ENCODE measurements around the gene ZNF423. TPM values are rescaled to one million over a fixed set of nuclear protein-coding genes. Genes with fewer than 3 reads are reported as not detected.

ZNF423 gene
- total RNA-seq, 1 donor from 2014 or later = 10.6 TPM

DNA sequence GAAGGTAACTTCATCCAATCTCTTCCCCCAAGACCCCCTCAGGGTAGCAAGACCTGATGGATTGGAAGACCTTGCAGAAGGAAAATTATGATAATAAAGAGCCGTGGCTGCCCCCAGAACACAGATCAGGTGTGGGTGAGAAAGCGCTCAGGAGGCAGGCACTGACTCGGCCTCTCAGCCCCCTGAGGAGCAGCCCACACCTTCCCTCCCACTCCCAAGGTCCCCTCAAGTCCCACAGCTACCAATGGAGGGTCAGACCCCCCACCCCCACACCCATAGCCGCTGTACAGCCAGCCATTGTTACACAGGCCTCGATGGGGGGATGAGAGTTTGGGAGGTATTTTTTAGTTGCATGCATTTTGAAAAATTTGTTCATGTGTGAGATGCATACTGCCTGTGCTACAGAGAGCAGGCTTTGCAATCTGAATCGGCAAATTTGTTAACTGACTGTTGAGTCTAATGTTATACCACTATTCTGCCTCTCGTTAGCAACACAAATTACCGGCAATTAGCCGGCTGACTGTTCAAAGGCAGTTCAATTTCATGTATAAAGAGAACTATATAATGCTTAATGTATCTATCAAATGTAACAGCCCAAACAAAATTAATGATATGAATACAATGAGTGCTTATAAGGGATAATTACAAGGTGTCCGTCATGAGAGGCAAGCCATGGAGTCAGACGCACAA, 270.6 kb downstream of the ZNF423 start:
- peaks cover 5% of the 10 kb centered on the region for H3K4me1 ChIP-seq (ENCODE audit: insufficient read depth, low read length)
- no peak overlapping the region for H3K9ac ChIP-seq (ENCODE audit: low read length)
- H3K27ac ChIP-seq (ENCODE audit: low read depth, low read length) = no peak overlapping the region
- Mint-ChIP-seq H3K36me3 (ENCODE audit: low read depth, unreplicated experiment) (peaks cover 5% of the 10 kb centered on the region), H3K9me3 (ENCODE audit: unreplicated experiment) (peaks cover 8% of the 10 kb centered on the region), H3K4me1 (ENCODE audit: low read depth, unreplicated experiment) (peaks cover 18% of the 10 kb centered on the region), H3K4me3 (ENCODE audit: unreplicated experiment) (no peak overlapping the region), H3K27me3 (ENCODE audit: low read depth, unreplicated experiment) (no peaks in the 10 kb centered on the region), H3K27ac (ENCODE audit: unreplicated experiment) (no peak overlapping the region)
- DNase-seq (ENCODE audit: low read depth) (no peak), FAIRE-seq (no peak)
- TF ChIP-seq, protein P1, sequence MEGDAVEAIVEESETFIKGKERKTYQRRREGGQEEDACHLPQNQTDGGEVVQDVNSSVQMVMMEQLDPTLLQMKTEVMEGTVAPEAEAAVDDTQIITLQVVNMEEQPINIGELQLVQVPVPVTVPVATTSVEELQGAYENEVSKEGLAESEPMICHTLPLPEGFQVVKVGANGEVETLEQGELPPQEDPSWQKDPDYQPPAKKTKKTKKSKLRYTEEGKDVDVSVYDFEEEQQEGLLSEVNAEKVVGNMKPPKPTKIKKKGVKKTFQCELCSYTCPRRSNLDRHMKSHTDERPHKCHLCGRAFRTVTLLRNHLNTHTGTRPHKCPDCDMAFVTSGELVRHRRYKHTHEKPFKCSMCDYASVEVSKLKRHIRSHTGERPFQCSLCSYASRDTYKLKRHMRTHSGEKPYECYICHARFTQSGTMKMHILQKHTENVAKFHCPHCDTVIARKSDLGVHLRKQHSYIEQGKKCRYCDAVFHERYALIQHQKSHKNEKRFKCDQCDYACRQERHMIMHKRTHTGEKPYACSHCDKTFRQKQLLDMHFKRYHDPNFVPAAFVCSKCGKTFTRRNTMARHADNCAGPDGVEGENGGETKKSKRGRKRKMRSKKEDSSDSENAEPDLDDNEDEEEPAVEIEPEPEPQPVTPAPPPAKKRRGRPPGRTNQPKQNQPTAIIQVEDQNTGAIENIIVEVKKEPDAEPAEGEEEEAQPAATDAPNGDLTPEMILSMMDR (IDR thresholded peaks at IDR 0.05; ENCODE audit: insufficient read depth, low read depth, low read length) = no peak
- TF ChIP-seq EZH2 (IDR thresholded peaks at IDR 0.05; ENCODE audit: insufficient read depth, low read length) = no peak
- no peaks in the 10 kb centered on the region for H4K20me1 ChIP-seq (ENCODE audit: insufficient read depth, low read length)
- no peak overlapping the region for H3K4me3 ChIP-seq (ENCODE audit: insufficient read depth, low read depth, low read length)
- no peak overlapping the region for H3K4me2 ChIP-seq (ENCODE audit: low read length)
- H3K9me3 ChIP-seq (ENCODE audit: insufficient read depth, low read depth, low read length) = peaks cover 3% of the 10 kb centered on the region
- no peak overlapping the region for H2AFZ ChIP-seq (ENCODE audit: low read depth, low read length)
- no peaks in the 10 kb centered on the region for H3K27me3 ChIP-seq (ENCODE audit: insufficient read depth, low read length)
- H3K79me2 ChIP-seq (ENCODE audit: insufficient read depth, low read length) = no peaks in the 10 kb centered on the region
- no peaks in the 10 kb centered on the region for H3K36me3 ChIP-seq (ENCODE audit: insufficient read depth, low read length)

DNA sequence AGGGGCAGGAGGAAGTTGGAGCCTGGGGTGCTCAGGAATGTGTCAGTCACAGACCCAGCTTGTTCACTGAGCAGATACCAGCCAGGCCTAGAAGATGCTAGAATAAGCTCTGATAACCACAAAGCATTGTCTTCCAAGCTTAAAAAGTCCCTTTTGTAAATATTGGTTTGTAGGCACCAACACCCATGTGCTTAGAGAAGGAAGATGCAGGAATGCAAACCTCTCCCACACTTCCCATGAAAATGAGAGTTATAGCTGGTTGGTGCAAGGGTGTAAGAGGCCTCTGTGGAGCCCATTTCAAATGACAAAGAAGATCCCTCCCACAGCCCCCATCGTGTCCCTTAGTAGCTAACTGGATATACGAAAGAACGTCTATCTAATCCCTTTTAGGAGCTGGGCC, 272.0 kb downstream of the ZNF423 start:
- Histone ChIP-seq H3K36me3 (ENCODE audit: insufficient read depth, low read length) (no peaks in the 10 kb centered on the region), H3K9me3 (ENCODE audit: insufficient read depth, low read depth, low read length) (peaks cover 3% of the 10 kb centered on the region), H3K79me2 (ENCODE audit: insufficient read depth, low read length) (no peaks in the 10 kb centered on the region), H3K4me1 (ENCODE audit: insufficient read depth, low read length) (peaks cover 6% of the 10 kb centered on the region), H4K20me1 (ENCODE audit: insufficient read depth, low read length) (no peaks in the 10 kb centered on the region), H3K27ac (ENCODE audit: low read depth, low read length) (no peak overlapping the region), H3K4me2 (ENCODE audit: low read length) (no peak overlapping the region), H2AFZ (ENCODE audit: low read depth, low read length) (no peak overlapping the region), H3K27me3 (ENCODE audit: insufficient read depth, low read length) (no peaks in the 10 kb centered on the region), H3K9ac (ENCODE audit: low read length) (no peak overlapping the region), H3K4me3 (ENCODE audit: insufficient read depth, low read depth, low read length) (no peak overlapping the region)
- H3K27me3 Mint-ChIP-seq (ENCODE audit: low read depth, unreplicated experiment) = no peaks in the 10 kb centered on the region
- peaks cover 18% of the 10 kb centered on the region for H3K4me1 Mint-ChIP-seq (ENCODE audit: low read depth, unreplicated experiment)
- H3K27ac Mint-ChIP-seq (ENCODE audit: unreplicated experiment) = no peak overlapping the region
- H3K4me3 Mint-ChIP-seq (ENCODE audit: unreplicated experiment) = no peak overlapping the region
- H3K36me3 Mint-ChIP-seq (ENCODE audit: low read depth, unreplicated experiment) = peaks cover 4% of the 10 kb centered on the region
- no peak for DNase-seq (ENCODE audit: low read depth)
- peaks cover 4% of the 10 kb centered on the region for H3K9me3 Mint-ChIP-seq (ENCODE audit: unreplicated experiment)
- no peak for TF ChIP-seq EZH2 (IDR thresholded peaks at IDR 0.05; ENCODE audit: insufficient read depth, low read length)
- TF ChIP-seq, protein P1 (IDR thresholded peaks at IDR 0.05; ENCODE audit: insufficient read depth, low read depth, low read length) = no peak
- FAIRE-seq = no peak

DNA sequence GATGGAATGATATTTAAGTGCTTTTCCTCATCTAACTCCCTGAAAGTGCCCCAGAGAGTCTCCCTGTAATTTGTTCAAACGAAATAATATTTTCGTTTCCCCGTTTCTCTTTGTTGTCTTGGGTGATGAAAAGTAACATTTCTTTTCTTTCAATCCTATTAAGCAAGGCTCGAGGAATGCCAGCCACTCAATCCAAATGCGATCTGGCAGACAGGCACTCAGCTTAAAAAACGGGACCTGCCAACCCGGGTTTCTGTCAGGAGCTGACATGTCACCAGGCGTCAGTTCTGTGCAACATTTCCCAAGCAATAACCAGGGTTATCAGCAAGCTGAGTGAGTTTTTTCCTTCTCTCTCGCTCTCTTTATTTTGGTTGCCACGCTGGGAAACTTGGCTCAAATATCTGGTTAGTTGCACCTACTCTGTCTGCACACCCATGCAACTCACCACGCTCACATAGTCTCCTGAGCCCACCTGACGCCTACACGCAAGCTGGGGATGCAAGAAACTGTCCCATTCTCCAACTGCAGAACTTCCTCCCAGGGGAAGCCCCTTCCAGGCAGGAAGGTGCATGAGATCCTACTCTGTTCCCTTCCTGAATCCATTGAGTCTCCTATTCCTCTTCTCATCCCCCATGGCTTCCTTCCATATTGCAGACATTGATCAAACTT, 274.1 kb downstream of the ZNF423 start:
- Mint-ChIP-seq H3K27me3 (ENCODE audit: low read depth, unreplicated experiment) (peaks cover 5% of the 10 kb centered on the region), H3K9me3 (ENCODE audit: unreplicated experiment) (no peaks in the 10 kb centered on the region), H3K4me1 (ENCODE audit: low read depth, unreplicated experiment) (peaks cover 13% of the 10 kb centered on the region)

More for the DNA sequence above, 274.1 kb downstream of the ZNF423 start:
- peaks cover 6% of the 10 kb centered on the region for H3K4me1 ChIP-seq (ENCODE audit: insufficient read depth, low read length)
- H3K9ac ChIP-seq (ENCODE audit: low read length) = no peak overlapping the region
- no peaks in the 10 kb centered on the region for H4K20me1 ChIP-seq (ENCODE audit: insufficient read depth, low read length)
- H3K79me2 ChIP-seq (ENCODE audit: insufficient read depth, low read length) = no peaks in the 10 kb centered on the region
- H3K36me3 ChIP-seq (ENCODE audit: insufficient read depth, low read length) = no peaks in the 10 kb centered on the region
- H3K9me3 ChIP-seq (ENCODE audit: insufficient read depth, low read depth, low read length) = no peaks in the 10 kb centered on the region
- H2AFZ ChIP-seq (ENCODE audit: low read depth, low read length) = no peak overlapping the region
- TF ChIP-seq EZH2 (IDR thresholded peaks at IDR 0.05; ENCODE audit: insufficient read depth, low read length) = no peak
- TF ChIP-seq, protein P1 (IDR thresholded peaks at IDR 0.05; ENCODE audit: insufficient read depth, low read depth, low read length) = no peak
- no peaks in the 10 kb centered on the region for H3K27me3 ChIP-seq (ENCODE audit: insufficient read depth, low read length)
- Mint-ChIP-seq H3K36me3 (ENCODE audit: low read depth, unreplicated experiment) (peaks cover 4% of the 10 kb centered on the region), H3K27ac (ENCODE audit: unreplicated experiment) (no peak overlapping the region), H3K4me3 (ENCODE audit: unreplicated experiment) (no peak overlapping the region)
- H3K4me2 ChIP-seq (ENCODE audit: low read length) = no peak overlapping the region
- no peak overlapping the region for H3K4me3 ChIP-seq (ENCODE audit: insufficient read depth, low read depth, low read length)
- no peak overlapping the region for H3K27ac ChIP-seq (ENCODE audit: low read depth, low read length)
- DNase-seq (ENCODE audit: low read depth) = no peak
- FAIRE-seq = no peak

Data from astrocyte (in vitro differentiated cells and primary cell).